ENCODE measurements around the gene OR51D1. TPM values are rescaled to one million over a fixed set of nuclear protein-coding genes. Genes with fewer than 3 reads are reported as not detected.

Gene OR51D1
- total RNA-seq = not detected
- polyA plus RNA-seq = not detected

- Mint-ChIP-seq H3K4me3 (no peak within 1 kb of the TSS), H3K27me3 (peaks cover 2% of the 10 kb centered on the region)
- DNase-seq = peak; percentile 44 to 64 (median 54)
Measured at GRCh38 chr11:4636962-4637661, at the start of gene OR51D1. Gene OR51D1, plus strand, starts transcription at chr11:4637477. Its CDS starts 2,314 bp downstream, at chr11:4639791.

GRCh38 chr11:4589017-4589416 lies 48.3 kb upstream of the OR51D1 start:
- ATAC-seq (ENCODE audit: low read depth in 2 of 2) = no peak
- no peak for DNase-seq
- H3K4me1 ChIP-seq (ENCODE audit: control insufficient read depth, insufficient read depth, low read length, poor library complexity, severe bottlenecking) = no peaks in the 10 kb centered on the region
- no peak overlapping the region for H3K27ac ChIP-seq (ENCODE audit: insufficient read depth, low read length, poor library complexity, severe bottlenecking)
- no peak overlapping the region for H3K27ac Mint-ChIP-seq
- H3K36me3 ChIP-seq (ENCODE audit: control insufficient read depth, insufficient read depth, low read length) = no peaks in the 10 kb centered on the region
- H3K27me3 Mint-ChIP-seq = peaks cover 24% of the 10 kb centered on the region
- no peaks in the 10 kb centered on the region for H3K9me3 Mint-ChIP-seq
- no peaks in the 10 kb centered on the region for H3K9me3 ChIP-seq (ENCODE audit: control insufficient read depth in 2 of 2, low read length in 2 of 2)
- no peak overlapping the region for H3K4me3 Mint-ChIP-seq
- no peaks in the 10 kb centered on the region for H3K36me3 Mint-ChIP-seq
- peaks cover 7% of the 10 kb centered on the region for H3K27me3 ChIP-seq (ENCODE audit: control insufficient read depth, insufficient read depth, low read length)
- H3K4me1 Mint-ChIP-seq = no peaks in the 10 kb centered on the region
- no peak overlapping the region for H3K4me3 ChIP-seq (ENCODE audit: low read depth, low read length)

More at GRCh38 chr11:4636962-4637661, at the start of gene OR51D1:
- H3K4me1 ChIP-seq (ENCODE audit: control insufficient read depth, insufficient read depth, low read length, poor library complexity, severe bottlenecking) = peaks cover 5% of the 10 kb centered on the region
- Mint-ChIP-seq H3K36me3 (no peaks in the 10 kb centered on the region), H3K9me3 (no peaks in the 10 kb centered on the region), H3K27ac (no peak within 1 kb of the TSS), H3K4me1 (peaks cover 0 to 3% (median 0%) of the 10 kb centered on the region in 4 donors)
- H3K9me3 ChIP-seq (ENCODE audit: control insufficient read depth in 2 of 2, low read length in 2 of 2) = no peaks in the 10 kb centered on the region
- H3K27me3 ChIP-seq (ENCODE audit: control insufficient read depth, insufficient read depth, low read length) = peaks cover 4% of the 10 kb centered on the region
- ATAC-seq (ENCODE audit: low read depth in 2 of 2) = peak; percentile 78 to 80
- no peak within 1 kb of the TSS for H3K27ac ChIP-seq (ENCODE audit: insufficient read depth, low read length, poor library complexity, severe bottlenecking)
- H3K36me3 ChIP-seq (ENCODE audit: control insufficient read depth, insufficient read depth, low read length) = no peaks in the 10 kb centered on the region
- peak within 1 kb of the TSS; percentile 33 for H3K4me3 ChIP-seq (ENCODE audit: low read depth, low read length)

GRCh38 chr11:4593739-4594138 lies 43.5 kb upstream of the OR51D1 start, which contains the start of gene OR52I1:
Gene OR52I1, plus strand, starts transcription at chr11:4594039. Its CDS starts 0 bp downstream, at chr11:4594039.
- ATAC-seq (ENCODE audit: low read depth in 2 of 2) (no peak), DNase-seq (no peak)
- Mint-ChIP-seq H3K27me3 (peaks cover 9% of the 10 kb centered on the region), H3K9me3 (no peaks in the 10 kb centered on the region), H3K4me1 (peaks cover 0 to 6% (median 3%) of the 10 kb centered on the region in 4 donors), H3K36me3 (peaks cover 21% of the 10 kb centered on the region), H3K4me3 (no peak within 1 kb of the TSS), H3K27ac (no peak within 1 kb of the TSS)
- Histone ChIP-seq H3K4me3 (ENCODE audit: low read depth, low read length) (no peak within 1 kb of the TSS), H3K9me3 (ENCODE audit: control insufficient read depth in 2 of 2, low read length in 2 of 2) (no peaks in the 10 kb centered on the region), H3K4me1 (ENCODE audit: control insufficient read depth, insufficient read depth, low read length, poor library complexity, severe bottlenecking) (no peaks in the 10 kb centered on the region), H3K27me3 (ENCODE audit: control insufficient read depth, insufficient read depth, low read length) (no peaks in the 10 kb centered on the region), H3K27ac (ENCODE audit: insufficient read depth, low read length, poor library complexity, severe bottlenecking) (no peak within 1 kb of the TSS), H3K36me3 (ENCODE audit: control insufficient read depth, insufficient read depth, low read length) (peaks cover 4% of the 10 kb centered on the region)

- Histone ChIP-seq H3K9me3 (ENCODE audit: control insufficient read depth in 2 of 2, low read length in 2 of 2) (no peaks in the 10 kb centered on the region), H3K27me3 (ENCODE audit: control insufficient read depth, insufficient read depth, low read length) (no peaks in the 10 kb centered on the region), H3K4me3 (ENCODE audit: low read depth, low read length) (no peak overlapping the region), H3K27ac (ENCODE audit: insufficient read depth, low read length, poor library complexity, severe bottlenecking) (no peak overlapping the region), H3K36me3 (ENCODE audit: control insufficient read depth, insufficient read depth, low read length) (peaks cover 40% of the 10 kb centered on the region), H3K4me1 (ENCODE audit: control insufficient read depth, insufficient read depth, low read length, poor library complexity, severe bottlenecking) (peaks cover 24% of the 10 kb centered on the region)
- Mint-ChIP-seq H3K9me3 (no peaks in the 10 kb centered on the region), H3K27ac (peak overlapping the region in 1 of 3 donors; percentile 45), H3K4me1 (peaks cover 25 to 57% (median 38%) of the 10 kb centered on the region in 4 donors), H3K4me3 (peak overlapping the region in 2 of 4 donors; percentile 8 to 33), H3K36me3 (peaks cover 43% of the 10 kb centered on the region), H3K27me3 (no peaks in the 10 kb centered on the region)
- ATAC-seq (ENCODE audit: low read depth in 2 of 2) = no peak
- DNase-seq = no peak
Measured at GRCh38 chr11:4605057-4605456, 32.2 kb upstream of the OR51D1 start.

GRCh38 chr11:4606231-4607015 lies 30.9 kb upstream of the OR51D1 start:
- no peaks in the 10 kb centered on the region for H3K27me3 Mint-ChIP-seq
- H3K4me1 Mint-ChIP-seq = peaks cover 31 to 63% (median 43%) of the 10 kb centered on the region in 4 donors
- no peak for ATAC-seq (ENCODE audit: low read depth in 2 of 2)
- peaks cover 29% of the 10 kb centered on the region for H3K36me3 Mint-ChIP-seq
- H3K4me1 ChIP-seq (ENCODE audit: control insufficient read depth, insufficient read depth, low read length, poor library complexity, severe bottlenecking) = peaks cover 31% of the 10 kb centered on the region
- no peaks in the 10 kb centered on the region for H3K9me3 ChIP-seq (ENCODE audit: control insufficient read depth in 2 of 2, low read length in 2 of 2)
- peak overlapping the region; percentile 84 to 97 (median 96) for H3K4me3 Mint-ChIP-seq
- no peak for DNase-seq
- H3K27me3 ChIP-seq (ENCODE audit: control insufficient read depth, insufficient read depth, low read length) = no peaks in the 10 kb centered on the region
- peaks cover 27% of the 10 kb centered on the region for H3K36me3 ChIP-seq (ENCODE audit: control insufficient read depth, insufficient read depth, low read length)
- no peak overlapping the region for H3K27ac ChIP-seq (ENCODE audit: insufficient read depth, low read length, poor library complexity, severe bottlenecking)
- no peaks in the 10 kb centered on the region for H3K9me3 Mint-ChIP-seq
- H3K4me3 ChIP-seq (ENCODE audit: low read depth, low read length) = peak overlapping the region; percentile 94
- H3K27ac Mint-ChIP-seq = peak overlapping the region in 2 of 3 donors; percentile 95 to 97

- Histone ChIP-seq H3K4me1 (ENCODE audit: control insufficient read depth, insufficient read depth, low read length, poor library complexity, severe bottlenecking) (peaks cover 31% of the 10 kb centered on the region), H3K36me3 (ENCODE audit: control insufficient read depth, insufficient read depth, low read length) (peaks cover 20% of the 10 kb centered on the region), H3K27ac (ENCODE audit: insufficient read depth, low read length, poor library complexity, severe bottlenecking) (no peak overlapping the region), H3K9me3 (ENCODE audit: control insufficient read depth in 2 of 2, low read length in 2 of 2) (no peaks in the 10 kb centered on the region), H3K4me3 (ENCODE audit: low read depth, low read length) (peak overlapping the region; percentile 94), H3K27me3 (ENCODE audit: control insufficient read depth, insufficient read depth, low read length) (no peaks in the 10 kb centered on the region)
- H3K27ac Mint-ChIP-seq = peak overlapping the region; percentile 8 to 97 (median 95)
- no peaks in the 10 kb centered on the region for H3K9me3 Mint-ChIP-seq
- peaks cover 25% of the 10 kb centered on the region for H3K36me3 Mint-ChIP-seq
- H3K27me3 Mint-ChIP-seq = no peaks in the 10 kb centered on the region
- ATAC-seq (ENCODE audit: low read depth in 2 of 2) (no peak), DNase-seq (peak in 1 of 3 donors; percentile 10)
- peak overlapping the region; percentile 84 to 97 (median 96) for H3K4me3 Mint-ChIP-seq
- H3K4me1 Mint-ChIP-seq = peaks cover 31 to 63% (median 43%) of the 10 kb centered on the region in 4 donors
Measured at GRCh38 chr11:4607096-4607495, 30.2 kb upstream of the OR51D1 start.

- Histone ChIP-seq H3K36me3 (ENCODE audit: control insufficient read depth, insufficient read depth, low read length) (peaks cover 14% of the 10 kb centered on the region), H3K4me3 (ENCODE audit: low read depth, low read length) (peak within 1 kb of the TSS; percentile 94), H3K4me1 (ENCODE audit: control insufficient read depth, insufficient read depth, low read length, poor library complexity, severe bottlenecking) (peaks cover 31% of the 10 kb centered on the region), H3K27me3 (ENCODE audit: control insufficient read depth, insufficient read depth, low read length) (no peaks in the 10 kb centered on the region), H3K27ac (ENCODE audit: insufficient read depth, low read length, poor library complexity, severe bottlenecking) (peak within 1 kb of the TSS; percentile 80), H3K9me3 (ENCODE audit: control insufficient read depth in 2 of 2, low read length in 2 of 2) (no peaks in the 10 kb centered on the region)
- ATAC-seq (ENCODE audit: low read depth in 2 of 2) = peak; percentile 100
- peak within 1 kb of the TSS; percentile 84 to 97 (median 96) for H3K4me3 Mint-ChIP-seq
- H3K27ac Mint-ChIP-seq = peak within 1 kb of the TSS; percentile 94 to 97 (median 95)
- peaks cover 31 to 63% (median 43%) of the 10 kb centered on the region in 4 donors for H3K4me1 Mint-ChIP-seq
- H3K27me3 Mint-ChIP-seq = no peaks in the 10 kb centered on the region
- peaks cover 18% of the 10 kb centered on the region for H3K36me3 Mint-ChIP-seq
- peak; percentile 90 to 97 (median 94) for DNase-seq
- H3K9me3 Mint-ChIP-seq = no peaks in the 10 kb centered on the region
Measured at GRCh38 chr11:4607781-4608666, 29.3 kb upstream of the OR51D1 start, which contains the start of gene TRIM68. Gene TRIM68, minus strand, starts transcription at chr11:4608231. Its CDS starts 2,727 bp downstream, at chr11:4605504.

All from CD4-positive, CD25-positive, alpha-beta regulatory T cell (primary cell).